ENCODE data around the gene ADPRHL1.
"Not testable (repeated sequence)": the region's sequence is repeated elsewhere in the genome, so short reads cannot be mapped to it uniquely, and the experiment has no call there.

DNA sequence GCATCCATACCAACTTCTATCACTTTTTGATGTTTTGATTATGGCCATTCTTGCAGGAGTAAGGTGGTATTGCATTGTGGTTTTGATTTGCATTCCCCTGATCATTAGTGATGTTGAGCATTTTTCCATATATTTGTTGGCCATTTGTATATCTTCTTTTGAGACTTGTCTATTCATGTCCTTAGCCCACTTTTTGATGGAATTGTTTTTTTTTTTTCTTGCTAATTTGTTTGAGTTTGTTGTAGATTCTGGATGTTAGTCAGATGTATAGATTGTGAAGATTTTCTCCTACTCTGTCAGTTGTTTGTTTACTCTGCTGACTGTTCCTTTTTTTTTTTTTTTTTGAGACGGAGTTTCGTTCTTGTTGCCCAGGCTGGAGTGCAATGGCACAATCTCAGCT lies 70.7 kb downstream of the ADPRHL1 start:
- TF ChIP-seq, protein P1, sequence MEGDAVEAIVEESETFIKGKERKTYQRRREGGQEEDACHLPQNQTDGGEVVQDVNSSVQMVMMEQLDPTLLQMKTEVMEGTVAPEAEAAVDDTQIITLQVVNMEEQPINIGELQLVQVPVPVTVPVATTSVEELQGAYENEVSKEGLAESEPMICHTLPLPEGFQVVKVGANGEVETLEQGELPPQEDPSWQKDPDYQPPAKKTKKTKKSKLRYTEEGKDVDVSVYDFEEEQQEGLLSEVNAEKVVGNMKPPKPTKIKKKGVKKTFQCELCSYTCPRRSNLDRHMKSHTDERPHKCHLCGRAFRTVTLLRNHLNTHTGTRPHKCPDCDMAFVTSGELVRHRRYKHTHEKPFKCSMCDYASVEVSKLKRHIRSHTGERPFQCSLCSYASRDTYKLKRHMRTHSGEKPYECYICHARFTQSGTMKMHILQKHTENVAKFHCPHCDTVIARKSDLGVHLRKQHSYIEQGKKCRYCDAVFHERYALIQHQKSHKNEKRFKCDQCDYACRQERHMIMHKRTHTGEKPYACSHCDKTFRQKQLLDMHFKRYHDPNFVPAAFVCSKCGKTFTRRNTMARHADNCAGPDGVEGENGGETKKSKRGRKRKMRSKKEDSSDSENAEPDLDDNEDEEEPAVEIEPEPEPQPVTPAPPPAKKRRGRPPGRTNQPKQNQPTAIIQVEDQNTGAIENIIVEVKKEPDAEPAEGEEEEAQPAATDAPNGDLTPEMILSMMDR (IDR thresholded peaks at IDR 0.05; ENCODE audit: low read length), result not testable (repeated sequence)
- TF ChIP-seq EZH2 (IDR thresholded peaks at IDR 0.05; ENCODE audit: borderline replicate concordance, low read length), result not testable (repeated sequence)
